MM.1S (cell line): ENCODE data around the gene MYO1B.

ENCODE experiments used
- DNase-seq: peaks from one replicate; pipeline ENCODE4 v3.0.0-alpha.2; 2015
- H2AFZ ChIP-seq: fragments of 300-600 bp; sonication (generic); 2 replicates; pipeline ENCODE4 v1.6.0; 2016; ENCODE audit warnings: antibody characterized with exemption, low read length
- H3F3A ChIP-seq: fragments of 300-600 bp; sonication (generic); 2 replicates; pipeline ENCODE4 v1.6.1; 2016; ENCODE audit warnings: mild to moderate bottlenecking, antibody characterized with exemption, low read length, moderate library complexity, mixed read lengths; ENCODE audit not compliant: insufficient read depth
- H3K27ac ChIP-seq: fragments of 300-600 bp; sonication (generic); 2 replicates; pipeline ENCODE4 v1.5.1; 2016; ENCODE audit warnings: mild to moderate bottlenecking, low read length
- H3K27me3 ChIP-seq: fragments of 300-600 bp; sonication (generic); replicated peaks from 2 replicates; pipeline ENCODE4 v1.6.0; 2016; ENCODE audit warnings: low read length; ENCODE audit not compliant: insufficient read depth
- H3K36me3 ChIP-seq: fragments of 300-600 bp; sonication (generic); replicated peaks from 2 replicates; pipeline ENCODE4 v1.6.1; 2016; ENCODE audit warnings: mild to moderate bottlenecking, low read length, mixed read lengths; ENCODE audit not compliant: insufficient read depth
- H3K4me1 ChIP-seq: fragments of 300-600 bp; sonication (generic); 2 replicates; pipeline ENCODE4 v1.6.1; 2016; ENCODE audit warnings: low read length, mixed read lengths
- H3K4me2 ChIP-seq: fragments of 300-600 bp; sonication (generic); 2 replicates; pipeline ENCODE4 v1.6.0; 2016; ENCODE audit warnings: low read depth, low read length
- H3K4me3 ChIP-seq: fragments of 300-600 bp; sonication (generic); 2 replicates; pipeline ENCODE4 v1.5.1; 2016; ENCODE audit warnings: low read length, mixed read lengths
- H3K79me2 ChIP-seq: fragments of 300-600 bp; sonication (generic); 2 replicates; pipeline ENCODE4 v1.6.1; 2016; ENCODE audit warnings: mixed run types, low read length, mixed read lengths
- H3K9ac ChIP-seq: fragments of 300-600 bp; sonication (generic); 2 replicates; pipeline ENCODE4 v1.6.1; 2016; ENCODE audit warnings: low read length, mixed read lengths
- H3K9me2 ChIP-seq: fragments of 300-600 bp; sonication (generic); replicated peaks from 2 replicates; pipeline ENCODE4 v1.6.1; 2016; ENCODE audit warnings: mild to moderate bottlenecking, low read length, mixed read lengths; ENCODE audit not compliant: insufficient read depth
- H3K9me3 ChIP-seq: fragments of 300-600 bp; sonication (generic); replicated peaks from 2 replicates; pipeline ENCODE4 v1.6.1; 2016; ENCODE audit warnings: mild to moderate bottlenecking, low read length, mixed read lengths; ENCODE audit not compliant: insufficient read depth
- H4K20me1 ChIP-seq: fragments of 300-600 bp; sonication (generic); 2 replicates; pipeline ENCODE4 v1.6.1; 2016; ENCODE audit warnings: mild to moderate bottlenecking, low read length, moderate library complexity, mixed read lengths; ENCODE audit not compliant: insufficient read depth
- CTCF ChIP-seq: fragments of 300-600 bp; sonication (generic); IDR thresholded peaks from 2 replicates; pipeline ENCODE4 v1.5.1; 2016; ENCODE audit warnings: antibody characterized with exemption, low read length, mixed read lengths
- EZH2 ChIP-seq: fragments of 300-600 bp; sonication (generic); optimal IDR thresholded peaks from 2 replicates; pipeline ENCODE3; 2017; ENCODE audit warnings: low read depth, mild to moderate bottlenecking, antibody characterized with exemption, low read length, mixed read lengths
- EZH2phosphoT487 ChIP-seq: fragments of 300-600 bp; sonication (generic); IDR thresholded peaks from 2 replicates; pipeline ENCODE4 v1.6.1; 2018; ENCODE audit warnings: antibody characterized with exemption, low read length

MYO1B gene

GRCh38 chr2:191264647-191265081 is 19.5 kb downstream of the MYO1B start:
- Histone ChIP-seq H3K9me3 (no peaks in the 10 kb centered on the region), H3K4me1 (no peaks in the 10 kb centered on the region), H4K20me1 (no peaks in the 10 kb centered on the region), H3K27me3 (no peaks in the 10 kb centered on the region), H3K36me3 (no peaks in the 10 kb centered on the region), H3K9ac (no peak overlapping the region), H3K27ac (no peak overlapping the region), H3K4me2 (no peak overlapping the region), H2AFZ (no peak overlapping the region), H3K9me2 (no peaks in the 10 kb centered on the region), H3K4me3 (no peak overlapping the region), H3K79me2 (no peaks in the 10 kb centered on the region), H3F3A (no peaks in the 10 kb centered on the region)
- TF ChIP-seq EZH2 (no peak), CTCF (no peak), EZH2phosphoT487 (no peak)
- no peak for DNase-seq

GRCh38 chr2:191265311-191266170 is 20.3 kb downstream of the MYO1B start:
- Histone ChIP-seq H3K9me2 (no peaks in the 10 kb centered on the region), H3K4me3 (no peak overlapping the region), H3K27me3 (no peaks in the 10 kb centered on the region), H3K4me1 (no peaks in the 10 kb centered on the region), H3K27ac (no peak overlapping the region), H3K9me3 (no peaks in the 10 kb centered on the region), H2AFZ (no peak overlapping the region), H4K20me1 (no peaks in the 10 kb centered on the region), H3K36me3 (no peaks in the 10 kb centered on the region), H3F3A (no peaks in the 10 kb centered on the region), H3K9ac (no peak overlapping the region), H3K4me2 (no peak overlapping the region), H3K79me2 (no peaks in the 10 kb centered on the region)
- DNase-seq = no peak
- TF ChIP-seq CTCF (no peak), EZH2phosphoT487 (no peak), EZH2 (no peak)

GRCh38 chr2:191266201-191266600 is 21.0 kb downstream of the MYO1B start:
- Histone ChIP-seq H3K36me3 (no peaks in the 10 kb centered on the region), H3K79me2 (no peaks in the 10 kb centered on the region), H3K4me1 (no peaks in the 10 kb centered on the region), H3F3A (no peaks in the 10 kb centered on the region), H3K27me3 (no peaks in the 10 kb centered on the region), H3K9me3 (no peaks in the 10 kb centered on the region), H3K4me3 (no peak overlapping the region), H4K20me1 (no peaks in the 10 kb centered on the region), H3K4me2 (no peak overlapping the region), H2AFZ (no peak overlapping the region), H3K27ac (no peak overlapping the region), H3K9ac (no peak overlapping the region), H3K9me2 (no peaks in the 10 kb centered on the region)
- TF ChIP-seq EZH2 (no peak), EZH2phosphoT487 (no peak), CTCF (no peak)
- no peak for DNase-seq
